Superior temporal gyrus (tissue), 1 donor: ENCODE data around the gene DDX4.

Source experiments
- DNase-seq: peaks from one replicate; pipeline ENCODE4 v3.0.0-alpha.2; 2016; ENCODE audit errors: extremely low spot score

DDX4 gene

DNA sequence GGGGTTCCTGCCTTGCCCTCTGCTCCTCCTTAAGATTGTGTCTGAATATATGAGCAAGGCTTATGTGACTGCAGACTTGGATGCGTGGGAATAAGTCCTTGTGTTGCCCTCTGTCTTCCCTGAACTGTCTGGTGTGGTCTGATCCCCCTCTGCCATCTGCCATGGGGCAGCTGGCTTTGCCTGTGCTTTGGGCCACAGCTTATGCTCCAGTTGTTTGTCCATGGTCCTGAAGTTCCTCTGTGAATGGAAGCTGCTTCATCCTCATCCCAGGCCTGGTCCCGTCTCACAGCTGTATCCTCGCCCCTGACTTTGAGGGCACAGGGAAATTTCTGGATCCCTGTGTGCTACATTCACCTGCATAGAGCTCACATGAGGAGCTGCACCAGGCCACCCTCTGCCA, 128.0 kb downstream of the DDX4 start:
- no peak for DNase-seq

DNA sequence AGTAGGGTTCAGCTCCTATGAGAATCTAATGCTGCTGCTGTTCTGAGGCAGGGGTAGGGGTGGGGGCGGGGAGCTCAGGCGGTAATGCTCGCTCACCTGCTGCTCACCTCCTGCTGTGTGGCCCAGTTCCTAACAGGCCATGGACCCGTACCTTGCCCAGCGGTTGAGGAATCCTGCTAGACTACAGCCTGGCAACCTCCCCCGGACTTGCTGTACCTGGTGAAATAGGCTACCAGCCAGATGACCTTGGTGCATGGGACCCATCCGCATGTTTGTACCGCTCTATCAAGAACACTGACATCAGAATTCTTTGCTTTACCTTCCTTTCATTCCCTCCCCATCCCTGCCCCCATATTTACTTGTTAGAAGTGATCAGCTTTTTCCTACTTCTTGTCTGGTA, 128.6 kb downstream of the DDX4 start:
- no peak for DNase-seq
